ENCODE results near the gene PDZD2.

The PDZD2 gene

DNA sequence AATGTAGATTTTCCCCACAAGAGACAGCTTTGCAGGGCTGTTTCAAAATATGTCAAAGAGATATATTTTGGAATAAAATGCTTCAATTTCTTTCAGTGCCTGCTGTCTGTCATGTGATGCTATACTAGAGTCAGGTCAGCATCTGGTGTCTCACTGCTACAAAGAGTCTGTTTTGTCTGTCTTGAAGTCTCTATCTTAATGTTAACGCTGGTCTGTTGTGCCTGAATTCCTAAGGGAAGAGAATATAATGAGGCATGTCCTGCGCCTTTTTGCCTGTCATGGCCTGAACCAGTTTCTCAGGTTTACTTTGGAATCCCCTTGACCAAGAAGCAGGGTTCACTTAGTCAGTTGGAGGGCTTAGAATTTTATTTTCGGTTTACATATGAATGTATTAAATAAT is 176.4 kb downstream of the PDZD2 start:
- TF ChIP-seq EZH2 (optimal IDR thresholded peaks at IDR 0.05; ENCODE audit: low read depth, low read length) (no peak), EZH2phosphoT487 (IDR thresholded peaks at IDR 0.05; ENCODE audit: low read length) (no peak), CTCF (IDR thresholded peaks at IDR 0.05; ENCODE audit: low read length) (no peak)
- no peak for DNase-seq
- H3K36me3 ChIP-seq (replicated peaks; ENCODE audit: insufficient read depth, low read length), result no peaks in the 10 kb centered on the region
- no peak overlapping the region for H3K9ac ChIP-seq (ENCODE audit: low read length)
- no peaks in the 10 kb centered on the region for H3F3A ChIP-seq (ENCODE audit: insufficient read depth, low read length)
- H3K4me1 ChIP-seq (ENCODE audit: low read length), result no peaks in the 10 kb centered on the region
- no peak overlapping the region for H3K27ac ChIP-seq (ENCODE audit: low read length)
- no peaks in the 10 kb centered on the region for H3K9me3 ChIP-seq (replicated peaks; ENCODE audit: insufficient read depth, low read length)
- H3K4me3 ChIP-seq (ENCODE audit: low read length), result no peak overlapping the region
- no peak overlapping the region for H3K4me2 ChIP-seq (ENCODE audit: low read depth, low read length)
- no peaks in the 10 kb centered on the region for H3K27me3 ChIP-seq (replicated peaks; ENCODE audit: insufficient read depth, low read length)
- no peaks in the 10 kb centered on the region for H4K20me1 ChIP-seq (ENCODE audit: insufficient read depth, low read length)
- H3K9me2 ChIP-seq (replicated peaks; ENCODE audit: insufficient read depth, low read length), result no peaks in the 10 kb centered on the region
- H2AFZ ChIP-seq (ENCODE audit: low read length), result no peak overlapping the region
- no peaks in the 10 kb centered on the region for H3K79me2 ChIP-seq (ENCODE audit: low read length)

- Histone ChIP-seq H3K27me3 (replicated peaks; ENCODE audit: insufficient read depth, low read length) (no peaks in the 10 kb centered on the region), H3K9ac (ENCODE audit: low read length) (no peak overlapping the region), H3K9me2 (replicated peaks; ENCODE audit: insufficient read depth, low read length) (no peaks in the 10 kb centered on the region), H3F3A (ENCODE audit: insufficient read depth, low read length) (no peaks in the 10 kb centered on the region), H3K36me3 (replicated peaks; ENCODE audit: insufficient read depth, low read length) (no peaks in the 10 kb centered on the region), H3K4me3 (ENCODE audit: low read length) (no peak overlapping the region), H4K20me1 (ENCODE audit: insufficient read depth, low read length) (no peaks in the 10 kb centered on the region), H3K27ac (ENCODE audit: low read length) (no peak overlapping the region), H3K4me1 (ENCODE audit: low read length) (no peaks in the 10 kb centered on the region), H2AFZ (ENCODE audit: low read length) (no peak overlapping the region), H3K79me2 (ENCODE audit: low read length) (no peaks in the 10 kb centered on the region), H3K9me3 (replicated peaks; ENCODE audit: insufficient read depth, low read length) (no peaks in the 10 kb centered on the region), H3K4me2 (ENCODE audit: low read depth, low read length) (no peak overlapping the region)
- no peak for DNase-seq
- TF ChIP-seq EZH2 (optimal IDR thresholded peaks at IDR 0.05; ENCODE audit: low read depth, low read length) (no peak), CTCF (IDR thresholded peaks at IDR 0.05; ENCODE audit: low read length) (no peak), EZH2phosphoT487 (IDR thresholded peaks at IDR 0.05; ENCODE audit: low read length) (no peak)
Observed at GRCh38 chr5:31819926-31820516, 181.1 kb downstream of the PDZD2 start.

- no peak overlapping the region for H2AFZ ChIP-seq (ENCODE audit: low read length)
- TF ChIP-seq EZH2phosphoT487 (IDR thresholded peaks at IDR 0.05; ENCODE audit: low read length) (no peak), EZH2 (optimal IDR thresholded peaks at IDR 0.05; ENCODE audit: low read depth, low read length) (no peak), CTCF (IDR thresholded peaks at IDR 0.05; ENCODE audit: low read length) (no peak)
- H3K9me3 ChIP-seq (replicated peaks; ENCODE audit: insufficient read depth, low read length), result no peaks in the 10 kb centered on the region
- H3K79me2 ChIP-seq (ENCODE audit: low read length), result no peaks in the 10 kb centered on the region
- DNase-seq, result no peak
- H3K4me1 ChIP-seq (ENCODE audit: low read length), result no peaks in the 10 kb centered on the region
- H3K27ac ChIP-seq (ENCODE audit: low read length), result no peak overlapping the region
- no peaks in the 10 kb centered on the region for H3K27me3 ChIP-seq (replicated peaks; ENCODE audit: insufficient read depth, low read length)
- no peaks in the 10 kb centered on the region for H4K20me1 ChIP-seq (ENCODE audit: insufficient read depth, low read length)
- no peaks in the 10 kb centered on the region for H3K9me2 ChIP-seq (replicated peaks; ENCODE audit: insufficient read depth, low read length)
- H3K4me3 ChIP-seq (ENCODE audit: low read length), result no peak overlapping the region
- no peaks in the 10 kb centered on the region for H3K36me3 ChIP-seq (replicated peaks; ENCODE audit: insufficient read depth, low read length)
- no peaks in the 10 kb centered on the region for H3F3A ChIP-seq (ENCODE audit: insufficient read depth, low read length)
- no peak overlapping the region for H3K4me2 ChIP-seq (ENCODE audit: low read depth, low read length)
- no peak overlapping the region for H3K9ac ChIP-seq (ENCODE audit: low read length)
Observed at GRCh38 chr5:31823472-31823871, 184.5 kb downstream of the PDZD2 start.

Data from MM.1S (cell line).